K562 (cell line): Measurements from ENCODE around the gene UROS. TPM values are rescaled to one million over a fixed set of nuclear protein-coding genes. Genes with fewer than 3 reads are reported as not detected.
A peak's percentile ranks its signal among the peaks of the same experiment; 100 is the strongest.

Experiments used
- ATAC-seq: fragments of 200-7000 bp; cut with Tn5 transposase; 3 replicates; pipeline ENCODE4 v1.9.1; 2020; ENCODE audit warnings: moderate library complexity
- BruUV-seq: library from RNA; stranded (reverse); fragments of 400-500 nt; replicated peaks from 2 replicates; lab custom pipeline; 2021; lab: Mats Ljungman, UMichigan
- CTCF ChIA-PET: fragments of 300-600 bp; formaldehyde crosslinking; extraction: SDS; loops from one replicate; lab custom pipeline; 2021; ENCODE audit warnings: low intra/inter-chr PET ratio; lab: Yijun Ruan, JAX
- POLR2A ChIA-PET: fragments of 300-600, 350-650 bp; sonication (Branson Sonifier 250); formaldehyde crosslinking; extraction: SDS; loops from one replicate; lab custom pipeline; 2021; ENCODE audit warnings: antibody characterized with exemption, inconsistent platforms; lab: Yijun Ruan, JAX
- DNase-seq, 4 experiments: peaks; one replicate each; pipeline versions ENCODE4 v3.0.0 to v3.0.0-alpha.2; 2011 to 2018; ENCODE audit warnings: low spot score in 3 of 4, mixed read lengths in 3 of 4; ENCODE audit errors: extremely low read depth in 1 of 4
- FAIRE-seq: peaks from 2 replicates; lab custom pipeline; 2011; peaks lifted over from hg19 to GRCh38; lab: Jason Lieb, UNC
- H2AFZ ChIP-seq: 2 replicates; pipeline ENCODE4 v1.6.0; 2011; ENCODE audit warnings: low read depth, low read length, control low read depth, inconsistent platforms
- H3K27ac ChIP-seq: fragments of 200-600 bp; 3 replicates; pipeline ENCODE4 v1.8.0; 2011; ENCODE audit warnings: low read depth, mild to moderate bottlenecking, control low read depth, inconsistent platforms, low read length, moderate library complexity, mixed read lengths; ENCODE audit errors: extremely low read depth
- H3K27me3 ChIP-seq, 2 experiments: fragments of 300-600 bp in 1 of 2; 2 replicates in 1 of 2; 3 replicates in 1 of 2; pipeline versions ENCODE4 v1.6.0 to v1.8.0; 2011; ENCODE audit warnings: inconsistent platforms in 2 of 2, low read length in 2 of 2, mild to moderate bottlenecking in 1 of 2, mixed read lengths in 1 of 2, moderate library complexity in 1 of 2; ENCODE audit not compliant: control insufficient read depth in 2 of 2, insufficient read depth in 2 of 2
- H3K36me3 ChIP-seq: fragments of 300-600 bp; 3 replicates; pipeline ENCODE4 v1.8.0; 2011; ENCODE audit warnings: mild to moderate bottlenecking, low read length, inconsistent platforms; ENCODE audit not compliant: control insufficient read depth, insufficient read depth
- H3K4me1 ChIP-seq, 2 experiments: fragments of 200-600 bp in 1 of 2; replicated peaks in 1 of 2; 2 replicates in 1 of 2; 3 replicates in 1 of 2; pipeline versions ENCODE4 v1.5.1 to v1.8.0; 2011; ENCODE audit warnings: inconsistent platforms in 2 of 2, low read length in 2 of 2, mild to moderate bottlenecking in 1 of 2, mixed read lengths in 1 of 2, moderate library complexity in 1 of 2; ENCODE audit not compliant: control insufficient read depth in 2 of 2, insufficient read depth in 2 of 2
- H3K4me2 ChIP-seq: 2 replicates; pipeline ENCODE4 v1.6.1; 2011; ENCODE audit warnings: low read length, control low read depth, inconsistent platforms, mixed read lengths; ENCODE audit not compliant: insufficient read depth
- H3K4me3 ChIP-seq: fragments of 200-600 bp; sonication (generic), shearing (Covaris generic); 2 replicates; pipeline ENCODE4 v1.5.1; 2016; ENCODE audit warnings: control low read depth, inconsistent platforms
- H3K79me2 ChIP-seq: fragments of 200-600 bp; 3 replicates; pipeline ENCODE4 v1.8.0; 2011; ENCODE audit warnings: low read length, inconsistent platforms; ENCODE audit not compliant: control insufficient read depth, insufficient read depth
- H3K9ac ChIP-seq, 2 experiments: 2 replicates each; pipeline versions ENCODE4 v1.6.0 to v1.6.1; 2011; ENCODE audit warnings: low read depth in 2 of 2, low read length in 2 of 2, control low read depth in 1 of 2, inconsistent platforms in 1 of 2, mild to moderate bottlenecking in 1 of 2, mixed read lengths in 1 of 2; ENCODE audit not compliant: insufficient read depth in 1 of 2
- H3K9me1 ChIP-seq: one replicate; pipeline ENCODE4 v1.6.0; 2011; ENCODE audit warnings: inconsistent platforms, mild to moderate bottlenecking, low read length, moderate library complexity; ENCODE audit not compliant: control insufficient read depth, insufficient read depth
- H3K9me3 ChIP-seq: replicated peaks from 2 replicates; pipeline ENCODE4 v1.5.1; 2011; ENCODE audit warnings: low read depth, low read length, inconsistent platforms; ENCODE audit not compliant: control insufficient read depth, insufficient read depth
- H4K20me1 ChIP-seq: replicated peaks from 2 replicates; pipeline ENCODE4 v1.6.1; 2011; ENCODE audit warnings: low read length, inconsistent platforms, mixed read lengths; ENCODE audit not compliant: control insufficient read depth, insufficient read depth
- ADNP ChIP-seq: fragments of 200-800 bp; sonication (Bioruptor generic); IDR thresholded peaks from 2 replicates; pipeline ENCODE4 v1.6.1; 2016; ENCODE audit warnings: missing genetic modification characterization, missing compliant biosample characterization
- DNMT1 ChIP-seq: fragments of 450-650 bp; IDR thresholded peaks from 2 replicates; pipeline ENCODE4 v1.6.1; 2016; ENCODE audit warnings: antibody characterized with exemption, mild to moderate bottlenecking
- FOXP1 ChIP-seq: sonication (generic); formaldehyde crosslinking; IDR thresholded peaks from 2 replicates; pipeline ENCODE4 v1.8.0; 2022; ENCODE audit warnings: mild to moderate bottlenecking, missing genetic modification reagents
- NR2F6 ChIP-seq: fragments of 450-650 bp; formaldehyde crosslinking; IDR thresholded peaks from 2 replicates; pipeline ENCODE4 v1.4.0; 2020; ENCODE audit warnings: mild to moderate bottlenecking
- NR4A1 ChIP-seq, 2 experiments: fragments of 250-450 bp in 1 of 2; fragments of 450-650 bp in 1 of 2; sonication (Bioruptor Pico) in 1 of 2; IDR thresholded peaks; 2 replicates each; pipeline versions ENCODE4 v1.4.0 to v1.6.1; 2016 to 2020; ENCODE audit warnings: mild to moderate bottlenecking in 2 of 2, missing compliant biosample characterization in 1 of 2, missing genetic modification characterization in 1 of 2, moderate library complexity in 1 of 2
- ZNF165 ChIP-seq: fragments of 250-450 bp; sonication (Bioruptor Pico); IDR thresholded peaks from 2 replicates; pipeline ENCODE4 v1.4.0; 2020; ENCODE audit warnings: borderline replicate concordance
- ZNF282 ChIP-seq: sonication (generic); formaldehyde crosslinking; IDR thresholded peaks from 2 replicates; pipeline ENCODE4 v1.8.1; 2023; ENCODE audit warnings: missing genetic modification reagents
- ZNF592 ChIP-seq: fragments of 450-650 bp; IDR thresholded peaks from 2 replicates; pipeline ENCODE4 v1.6.1; 2017; ENCODE audit warnings: antibody characterized with exemption, mild to moderate bottlenecking
- WGBS: fragments of 100-300 bp; shearing (Covaris generic); methylation state at CpG from one replicate; pipeline ENCODE4 v1.1.6; 2016; ENCODE audit warnings: low coverage, mixed read lengths; ENCODE audit not compliant: insufficient coverage; ENCODE audit errors: missing lambda C conversion rate; 5-methylcytosine and 5-hydroxymethylcytosine counted together
- in situ Hi-C: fragments of 300-500 bp; cut with MboI; formaldehyde crosslinking; loops from 4 replicates; pipeline ENCODE4 v1.15.0; 2018; ENCODE audit warnings: inconsistent platforms, mixed read lengths
- intact Hi-C: fragments of 100-400 bp; cut with micrococcal nuclease; formaldehyde crosslinking; loops from 2 replicates; pipeline ENCODE4 v1.14.2; 2022
- polyA plus RNA-seq, 8 experiments: library from polyadenylated mRNA; depleted of rRNA in 4 of 8; stranded (reverse) in 5 of 8; unstranded in 3 of 8; fragments of >200 nt; fragmentation: Nextera tagmentation in 2 of 8; fragmentation: Illumina TruSeq in 1 of 8; extraction: Ambion mirVana in 2 of 8; extraction: Trizol in 1 of 8; gene quantifications; 2 replicates each; pipeline versions ENCODE4 v1.2.1 to v1.2.3, GENCODE V29; 2011 to 2014; ENCODE audit warnings: inconsistent platforms in 1 of 8, missing spikeins in 1 of 8
- total RNA-seq, 7 experiments: library from RNA; depleted of rRNA in 6 of 7; stranded (reverse); fragments of >200 nt in 6 of 7; fragmentation: Illumina TruSeq in 2 of 7; extraction: Trizol in 2 of 7; gene quantifications; 2 replicates each; pipeline versions ENCODE4 v1.2.1 to v1.2.3, GENCODE V29; 2011 to 2021; ENCODE audit warnings: low replicate concordance in 1 of 7
- TF ChIP-seq, protein P1 (sequence below): fragments of 200-800 bp; sonication (Bioruptor generic); IDR thresholded peaks from 2 replicates; pipeline ENCODE4 v1.6.1; 2017; ENCODE audit warnings: missing genetic modification characterization, missing compliant biosample characterization
- TF ChIP-seq, protein P2 (sequence below): fragments of 450-650 bp; formaldehyde crosslinking; IDR thresholded peaks from 2 replicates; pipeline ENCODE4 v1.4.0; 2020; ENCODE audit warnings: mild to moderate bottlenecking, moderate library complexity

Gene UROS
- total and polyA plus RNA-seq, 9 of the 15 experiments (the other 6 are each of a cell fraction or from before 2014, with no cell fraction given) = 6.4 to 39.1 (median 32.3) TPM

GRCh38 chr10:125817337-125817946 lies 5.6 kb downstream of the UROS start:
- no peaks in the 10 kb centered on the region for H4K20me1 ChIP-seq
- H3K27ac ChIP-seq = peak overlapping the region; percentile 89
- peak; percentile 22 for ATAC-seq
- 26% methylated on average over 6 of the region's 6 CpGs for WGBS
- H3K79me2 ChIP-seq = peaks cover 62% of the 10 kb centered on the region
- H3K36me3 ChIP-seq = peaks cover 23% of the 10 kb centered on the region
- H3K4me1 ChIP-seq = peaks cover 5 to 50% of the 10 kb centered on the region in 2 experiments; a peak in 4 of 5 replicates
- peak overlapping the region; percentile 50 to 84 for H3K9ac ChIP-seq
- H3K4me3 ChIP-seq = no peak overlapping the region
- peak overlapping the region; percentile 67 for H3K4me2 ChIP-seq
- no peaks in the 10 kb centered on the region for H3K9me1 ChIP-seq
- H3K27me3 ChIP-seq = no peaks in the 10 kb centered on the region
- peak; percentile 64 for FAIRE-seq
- no TSS peak for BruUV-seq
- peak in 2 of 4 experiments; percentile 21 to 40 for DNase-seq
- ChIA-PET POLR2A (interaction anchor here (1.3 to 1.8 kb wide), 2 partner anchors 10 to 20 kb away, joined by 4 to 6 read pairs; no protein-coding TSS in a partner anchor), CTCF (no interaction called here)
- intact Hi-C loops (loop anchor here (5.0 kb wide), 1 partner anchor 95 kb away; no protein-coding TSS in a partner anchor), in situ Hi-C loops (no loop called here)
- peak overlapping the region; percentile 55; the same call in 1 of the 2 replicates for H2AFZ ChIP-seq
- H3K9me3 ChIP-seq = no peaks in the 10 kb centered on the region
- TF ChIP-seq NR4A1 (CRISPR knock-in tag; IDR thresholded peaks at IDR 0.05) (no peak), NR4A1 (tag; IDR thresholded peaks at IDR 0.05) (no peak), ADNP (tag) (0 out of 2 replicates have a peak, but pooled peaks have one; percentile 43), ZNF165 (CRISPR knock-in tag) (no peak), DNMT1 (no peak), NR2F6 (CRISPR knock-in tag) (no peak), ZNF282 (no peak), ZNF592 (peak; percentile 31; the same call in 1 of the 2 replicates), FOXP1 (CRISPR knock-in tag) (no peak)
- TF ChIP-seq, protein P1, sequence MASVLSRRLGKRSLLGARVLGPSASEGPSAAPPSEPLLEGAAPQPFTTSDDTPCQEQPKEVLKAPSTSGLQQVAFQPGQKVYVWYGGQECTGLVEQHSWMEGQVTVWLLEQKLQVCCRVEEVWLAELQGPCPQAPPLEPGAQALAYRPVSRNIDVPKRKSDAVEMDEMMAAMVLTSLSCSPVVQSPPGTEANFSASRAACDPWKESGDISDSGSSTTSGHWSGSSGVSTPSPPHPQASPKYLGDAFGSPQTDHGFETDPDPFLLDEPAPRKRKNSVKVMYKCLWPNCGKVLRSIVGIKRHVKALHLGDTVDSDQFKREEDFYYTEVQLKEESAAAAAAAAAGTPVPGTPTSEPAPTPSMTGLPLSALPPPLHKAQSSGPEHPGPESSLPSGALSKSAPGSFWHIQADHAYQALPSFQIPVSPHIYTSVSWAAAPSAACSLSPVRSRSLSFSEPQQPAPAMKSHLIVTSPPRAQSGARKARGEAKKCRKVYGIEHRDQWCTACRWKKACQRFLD (CRISPR knock-in tag) = no peak
- TF ChIP-seq, protein P2, sequence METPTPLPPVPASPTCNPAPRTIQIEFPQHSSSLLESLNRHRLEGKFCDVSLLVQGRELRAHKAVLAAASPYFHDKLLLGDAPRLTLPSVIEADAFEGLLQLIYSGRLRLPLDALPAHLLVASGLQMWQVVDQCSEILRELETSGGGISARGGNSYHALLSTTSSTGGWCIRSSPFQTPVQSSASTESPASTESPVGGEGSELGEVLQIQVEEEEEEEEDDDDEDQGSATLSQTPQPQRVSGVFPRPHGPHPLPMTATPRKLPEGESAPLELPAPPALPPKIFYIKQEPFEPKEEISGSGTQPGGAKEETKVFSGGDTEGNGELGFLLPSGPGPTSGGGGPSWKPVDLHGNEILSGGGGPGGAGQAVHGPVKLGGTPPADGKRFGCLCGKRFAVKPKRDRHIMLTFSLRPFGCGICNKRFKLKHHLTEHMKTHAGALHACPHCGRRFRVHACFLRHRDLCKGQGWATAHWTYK (CRISPR knock-in tag) = no peak
